WERI-Rb-1 (cell line): ENCODE measurements around the gene TFAP2C.

Experiments used
- DNase-seq: peaks from one replicate; pipeline ENCODE4 v3.0.0-alpha.2; 2020
- H3K27ac ChIP-seq: fragments of 250-450 bp; sonication (Bioruptor Pico); 2 replicates; pipeline ENCODE4 v1.5.1; 2020; ENCODE audit warnings: mild to moderate bottlenecking, moderate library complexity
- H3K27me3 ChIP-seq: fragments of 250-450 bp; sonication (Bioruptor Pico); 2 replicates; pipeline ENCODE4 v1.5.1; 2021; ENCODE audit warnings: mild to moderate bottlenecking, low read depth, moderate library complexity; ENCODE audit not compliant: insufficient read depth, severe bottlenecking
- H3K36me3 ChIP-seq: fragments of 250-450 bp; sonication (Bioruptor Pico); 2 replicates; pipeline ENCODE4 v1.5.1; 2020; ENCODE audit warnings: mild to moderate bottlenecking, moderate library complexity
- H3K4me3 ChIP-seq: 2 replicates; pipeline ENCODE4 v1.5.1; 2011; ENCODE audit warnings: low read depth, mild to moderate bottlenecking, control low read depth, low read length
- H3K9me3 ChIP-seq: fragments of 250-450 bp; sonication (Bioruptor Pico); 2 replicates; pipeline ENCODE4 v1.5.1; 2021; ENCODE audit warnings: mild to moderate bottlenecking, moderate library complexity; ENCODE audit not compliant: severe bottlenecking
- CTCF ChIP-seq: IDR thresholded peaks from 2 replicates; pipeline ENCODE4 v1.5.1; 2011; ENCODE audit warnings: low read depth, mild to moderate bottlenecking, control low read depth, inconsistent platforms, low read length

TFAP2C gene

GRCh38 chr20:56627122-56628014, 1.7 kb upstream of the TFAP2C start:
- TF ChIP-seq CTCF: no peak
- no peak overlapping the region for H3K27ac ChIP-seq
- no peak overlapping the region for H3K4me3 ChIP-seq
- DNase-seq: no peak
- peaks cover 3% of the 10 kb centered on the region for H3K9me3 ChIP-seq
- H3K36me3 ChIP-seq: no peaks in the 10 kb centered on the region
- peaks cover 96% of the 10 kb centered on the region for H3K27me3 ChIP-seq

- no peak for TF ChIP-seq CTCF
- no peak for DNase-seq
- Histone ChIP-seq H3K4me3 (no peak overlapping the region), H3K9me3 (peaks cover 3% of the 10 kb centered on the region), H3K27ac (no peak overlapping the region), H3K27me3 (peaks cover 97% of the 10 kb centered on the region), H3K36me3 (no peaks in the 10 kb centered on the region)
These were observed 862 bp upstream of the TFAP2C start for GRCh38 chr20:56628015-56628872.

- Histone ChIP-seq H3K27ac (no peak overlapping the region), H3K27me3 (peaks cover 97% of the 10 kb centered on the region), H3K4me3 (peak overlapping the region; percentile 4), H3K36me3 (no peaks in the 10 kb centered on the region), H3K9me3 (peaks cover 3% of the 10 kb centered on the region)
- no peak for DNase-seq
- TF ChIP-seq CTCF: no peak
These were observed 469 bp downstream of the TFAP2C start for GRCh38 chr20:56629464-56630085.

GRCh38 chr20:56630086-56630493, 984 bp downstream of the TFAP2C start:
- Histone ChIP-seq H3K27me3 (peaks cover 99% of the 10 kb centered on the region), H3K4me3 (peak overlapping the region; percentile 4; the same call in 1 of the 2 replicates)

More at GRCh38 chr20:56630086-56630493, 984 bp downstream of the TFAP2C start:
- Histone ChIP-seq H3K36me3 (no peaks in the 10 kb centered on the region), H3K9me3 (peaks cover 3% of the 10 kb centered on the region), H3K27ac (no peak overlapping the region)
- DNase-seq: no peak
- peak; percentile 57 for TF ChIP-seq CTCF
